ENCODE measurements around the gene PIGM. TPM values are rescaled to one million over a fixed set of nuclear protein-coding genes. Genes with fewer than 3 reads are reported as not detected.

The PIGM gene
- total RNA-seq, 1 donor from 2014 or later, result 7.0 TPM

- Histone ChIP-seq H4K20me1 (ENCODE audit: insufficient read depth, low read length) (no peaks in the 10 kb centered on the region), H3K4me1 (ENCODE audit: insufficient read depth, low read length) (peaks cover 6% of the 10 kb centered on the region), H3K4me3 (ENCODE audit: insufficient read depth, low read depth, low read length) (no peak overlapping the region), H2AFZ (ENCODE audit: low read depth, low read length) (no peak overlapping the region), H3K9ac (ENCODE audit: low read length) (no peak overlapping the region), H3K9me3 (ENCODE audit: insufficient read depth, low read depth, low read length) (no peaks in the 10 kb centered on the region), H3K36me3 (ENCODE audit: insufficient read depth, low read length) (no peaks in the 10 kb centered on the region), H3K27me3 (ENCODE audit: insufficient read depth, low read length) (peaks cover 43% of the 10 kb centered on the region), H3K4me2 (ENCODE audit: low read length) (no peak overlapping the region), H3K27ac (ENCODE audit: low read depth, low read length) (no peak overlapping the region), H3K79me2 (ENCODE audit: insufficient read depth, low read length) (no peaks in the 10 kb centered on the region)
- FAIRE-seq, result no peak
- no peaks in the 10 kb centered on the region for H3K36me3 Mint-ChIP-seq (ENCODE audit: low read depth, unreplicated experiment)
- H3K9me3 Mint-ChIP-seq (ENCODE audit: unreplicated experiment), result no peaks in the 10 kb centered on the region
- no peak for DNase-seq (ENCODE audit: low read depth)
- TF ChIP-seq EZH2 (IDR thresholded peaks at IDR 0.05; ENCODE audit: insufficient read depth, low read length) (no peak), CTCF (IDR thresholded peaks at IDR 0.05; ENCODE audit: insufficient read depth, low read depth, low read length) (no peak)
- no peak overlapping the region for H3K27ac Mint-ChIP-seq (ENCODE audit: unreplicated experiment)
- no peak overlapping the region for H3K4me3 Mint-ChIP-seq (ENCODE audit: unreplicated experiment)
- H3K27me3 Mint-ChIP-seq (ENCODE audit: low read depth, unreplicated experiment), result peaks cover 56% of the 10 kb centered on the region
- peaks cover 4% of the 10 kb centered on the region for H3K4me1 Mint-ChIP-seq (ENCODE audit: low read depth, unreplicated experiment)
These were observed 45.7 kb upstream of the PIGM start for GRCh38 chr1:160077486-160077885.

DNA sequence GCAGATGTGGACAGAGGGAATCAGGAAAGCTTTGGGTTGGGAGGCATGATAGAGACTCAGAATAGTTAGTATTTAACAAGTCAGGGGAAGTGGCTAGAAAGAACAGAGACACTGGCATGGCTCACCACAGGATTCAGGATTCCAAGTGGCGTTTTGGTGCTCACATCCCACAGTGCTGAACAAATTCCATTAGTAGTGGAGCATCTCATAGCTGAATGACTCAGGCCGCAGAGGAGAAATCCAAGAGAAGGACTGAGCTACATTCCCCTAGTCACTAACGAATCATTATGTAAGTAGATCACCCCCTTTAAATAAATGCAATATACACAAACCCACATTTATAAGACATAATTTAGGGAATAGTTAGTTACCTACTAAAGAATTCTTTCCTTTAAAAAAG, 44.5 kb upstream of the PIGM start:
- no peak for FAIRE-seq
- Mint-ChIP-seq H3K4me1 (ENCODE audit: low read depth, unreplicated experiment) (peaks cover 4% of the 10 kb centered on the region), H3K36me3 (ENCODE audit: low read depth, unreplicated experiment) (no peaks in the 10 kb centered on the region), H3K27me3 (ENCODE audit: low read depth, unreplicated experiment) (peaks cover 55% of the 10 kb centered on the region), H3K4me3 (ENCODE audit: unreplicated experiment) (no peak overlapping the region), H3K9me3 (ENCODE audit: unreplicated experiment) (no peaks in the 10 kb centered on the region), H3K27ac (ENCODE audit: unreplicated experiment) (no peak overlapping the region)
- no peaks in the 10 kb centered on the region for H3K79me2 ChIP-seq (ENCODE audit: insufficient read depth, low read length)
- no peak overlapping the region for H3K4me2 ChIP-seq (ENCODE audit: low read length)
- peaks cover 39% of the 10 kb centered on the region for H3K27me3 ChIP-seq (ENCODE audit: insufficient read depth, low read length)
- no peak overlapping the region for H3K4me3 ChIP-seq (ENCODE audit: insufficient read depth, low read depth, low read length)
- no peaks in the 10 kb centered on the region for H3K9me3 ChIP-seq (ENCODE audit: insufficient read depth, low read depth, low read length)
- no peak overlapping the region for H3K9ac ChIP-seq (ENCODE audit: low read length)
- H4K20me1 ChIP-seq (ENCODE audit: insufficient read depth, low read length), result no peaks in the 10 kb centered on the region
- H3K36me3 ChIP-seq (ENCODE audit: insufficient read depth, low read length), result no peaks in the 10 kb centered on the region
- H3K4me1 ChIP-seq (ENCODE audit: insufficient read depth, low read length), result peaks cover 6% of the 10 kb centered on the region
- peak; percentile 17 for DNase-seq (ENCODE audit: low read depth)
- TF ChIP-seq EZH2 (IDR thresholded peaks at IDR 0.05; ENCODE audit: insufficient read depth, low read length) (no peak), CTCF (IDR thresholded peaks at IDR 0.05; ENCODE audit: insufficient read depth, low read depth, low read length) (no peak)
- H3K27ac ChIP-seq (ENCODE audit: low read depth, low read length), result no peak overlapping the region
- H2AFZ ChIP-seq (ENCODE audit: low read depth, low read length), result no peak overlapping the region

GRCh38 chr1:160075836-160076235, 44.0 kb upstream of the PIGM start:
- TF ChIP-seq CTCF (IDR thresholded peaks at IDR 0.05; ENCODE audit: insufficient read depth, low read depth, low read length), result no peak
- TF ChIP-seq EZH2 (IDR thresholded peaks at IDR 0.05; ENCODE audit: insufficient read depth, low read length), result no peak
- H3K4me1 Mint-ChIP-seq (ENCODE audit: low read depth, unreplicated experiment), result peaks cover 4% of the 10 kb centered on the region
- Histone ChIP-seq H3K36me3 (ENCODE audit: insufficient read depth, low read length) (no peaks in the 10 kb centered on the region), H2AFZ (ENCODE audit: low read depth, low read length) (no peak overlapping the region), H3K27me3 (ENCODE audit: insufficient read depth, low read length) (peaks cover 39% of the 10 kb centered on the region), H3K4me2 (ENCODE audit: low read length) (no peak overlapping the region), H3K4me1 (ENCODE audit: insufficient read depth, low read length) (peaks cover 4% of the 10 kb centered on the region), H3K4me3 (ENCODE audit: insufficient read depth, low read depth, low read length) (no peak overlapping the region), H3K9me3 (ENCODE audit: insufficient read depth, low read depth, low read length) (no peaks in the 10 kb centered on the region), H3K79me2 (ENCODE audit: insufficient read depth, low read length) (no peaks in the 10 kb centered on the region), H3K9ac (ENCODE audit: low read length) (no peak overlapping the region), H3K27ac (ENCODE audit: low read depth, low read length) (no peak overlapping the region), H4K20me1 (ENCODE audit: insufficient read depth, low read length) (no peaks in the 10 kb centered on the region)
- peaks cover 53% of the 10 kb centered on the region for H3K27me3 Mint-ChIP-seq (ENCODE audit: low read depth, unreplicated experiment)
- DNase-seq (ENCODE audit: low read depth) (no peak), FAIRE-seq (no peak)
- no peak overlapping the region for H3K4me3 Mint-ChIP-seq (ENCODE audit: unreplicated experiment)
- no peaks in the 10 kb centered on the region for H3K9me3 Mint-ChIP-seq (ENCODE audit: unreplicated experiment)
- no peak overlapping the region for H3K27ac Mint-ChIP-seq (ENCODE audit: unreplicated experiment)
- no peaks in the 10 kb centered on the region for H3K36me3 Mint-ChIP-seq (ENCODE audit: low read depth, unreplicated experiment)

Data from astrocyte (in vitro differentiated cells and primary cell).